Measurements from ENCODE around the gene CASKIN1. TPM values are rescaled to one million over a fixed set of nuclear protein-coding genes. Genes with fewer than 3 reads are reported as not detected.

Gene CASKIN1
- total and polyA plus RNA-seq, 2 donors, result 0.48 to 0.69 TPM

DNA sequence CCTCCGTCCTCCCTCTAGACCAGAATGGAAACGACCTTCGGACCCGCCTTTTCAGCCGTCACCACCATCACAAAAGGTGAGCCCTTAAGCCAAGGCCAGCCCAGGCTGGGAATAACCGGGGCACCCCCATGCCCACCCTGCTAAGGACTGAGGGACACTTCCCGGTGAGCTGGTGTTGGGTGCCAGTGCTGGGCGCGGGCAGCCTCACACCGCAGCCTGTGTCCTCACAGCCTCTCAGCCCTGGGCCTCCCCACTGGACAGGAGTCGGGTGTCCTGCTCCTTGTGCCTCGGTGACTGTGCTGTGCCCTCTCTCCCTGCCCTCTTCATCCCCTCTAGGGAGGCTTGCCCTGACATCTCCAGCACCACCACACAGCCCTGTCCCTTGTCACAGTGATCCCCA, 30.5 kb downstream of the CASKIN1 start:
- Histone ChIP-seq H3K36me3 (ENCODE audit: insufficient read depth) (peaks cover 5% of the 10 kb centered on the region), H3K27ac (ENCODE audit: low read depth) (no peak overlapping the region), H3K4me3 (ENCODE audit: low read depth, low read length) (no peak overlapping the region), H3K4me1 (ENCODE audit: insufficient read depth) (no peaks in the 10 kb centered on the region)
- DNase-seq (ENCODE audit: extremely low spot score), result no peak
- 91% methylated on average over 12 of the region's 12 CpGs for WGBS

DNA sequence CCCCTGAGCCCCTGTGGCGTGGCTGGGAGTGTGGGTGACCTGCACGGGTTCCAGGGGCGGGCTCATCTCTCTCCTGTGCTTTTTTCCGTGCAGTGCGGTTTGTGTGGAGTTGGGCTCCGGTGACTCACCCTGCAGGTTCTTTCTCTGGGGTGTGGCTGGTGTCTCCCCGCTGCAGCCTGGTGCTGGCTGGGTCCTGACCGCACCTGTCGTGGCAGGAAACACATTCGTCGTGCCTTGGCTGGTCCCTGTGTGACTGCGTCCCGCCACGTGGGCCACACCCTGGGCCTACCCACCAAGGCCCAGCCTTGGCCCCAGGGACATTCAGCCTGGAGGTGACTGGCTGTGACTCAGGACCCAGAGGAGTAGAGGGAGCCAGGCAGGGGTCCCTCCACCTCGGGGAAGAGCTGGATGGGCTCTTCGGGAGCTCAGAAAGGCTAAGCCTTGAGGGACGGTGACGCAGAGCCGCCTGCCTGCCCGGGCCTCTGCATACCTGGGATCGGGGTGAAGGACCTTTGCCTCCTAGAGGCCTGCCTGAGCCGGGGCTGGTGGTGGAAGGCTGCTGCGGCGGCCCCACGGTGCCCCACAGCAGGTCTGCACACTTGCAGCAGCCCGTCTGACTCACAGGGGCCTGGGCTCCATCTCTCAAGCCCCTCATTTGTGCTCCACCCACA, 33.1 kb downstream of the CASKIN1 start:
- H3K27ac ChIP-seq (ENCODE audit: low read depth), result peak overlapping the region; percentile 83
- no peak overlapping the region for H3K4me3 ChIP-seq (ENCODE audit: low read depth, low read length)
- DNase-seq (ENCODE audit: extremely low spot score), result no peak
- 88% methylated on average over 26 of the region's 26 CpGs for WGBS
- no peaks in the 10 kb centered on the region for H3K4me1 ChIP-seq (ENCODE audit: insufficient read depth)
- H3K36me3 ChIP-seq (ENCODE audit: insufficient read depth), result peaks cover 5% of the 10 kb centered on the region

DNA sequence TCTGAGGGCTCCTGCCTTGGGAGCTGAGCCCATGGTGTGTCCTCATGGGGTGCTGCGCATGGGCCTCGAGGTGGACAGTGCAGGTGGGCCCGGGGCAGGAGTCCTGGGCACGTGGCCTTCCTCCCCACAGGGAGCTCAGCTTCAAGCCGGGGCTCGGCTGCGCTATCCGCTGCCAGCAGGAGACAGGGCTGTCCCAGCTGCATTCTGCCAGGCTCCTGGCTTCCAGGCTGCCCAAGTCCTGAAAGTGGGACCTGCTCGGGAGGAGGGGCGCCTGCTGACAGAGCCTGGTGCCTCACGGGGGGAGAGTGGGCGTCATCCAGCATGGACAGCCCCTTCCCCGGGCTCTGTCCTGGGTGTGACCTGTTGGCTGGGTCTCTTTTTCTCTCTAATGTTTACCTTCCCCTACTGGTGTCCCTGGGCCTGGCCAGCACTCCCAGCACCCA, 33.7 kb downstream of the CASKIN1 start:
- DNase-seq (ENCODE audit: extremely low spot score), result no peak
- peak overlapping the region; percentile 79 for H3K27ac ChIP-seq (ENCODE audit: low read depth)

DNA sequence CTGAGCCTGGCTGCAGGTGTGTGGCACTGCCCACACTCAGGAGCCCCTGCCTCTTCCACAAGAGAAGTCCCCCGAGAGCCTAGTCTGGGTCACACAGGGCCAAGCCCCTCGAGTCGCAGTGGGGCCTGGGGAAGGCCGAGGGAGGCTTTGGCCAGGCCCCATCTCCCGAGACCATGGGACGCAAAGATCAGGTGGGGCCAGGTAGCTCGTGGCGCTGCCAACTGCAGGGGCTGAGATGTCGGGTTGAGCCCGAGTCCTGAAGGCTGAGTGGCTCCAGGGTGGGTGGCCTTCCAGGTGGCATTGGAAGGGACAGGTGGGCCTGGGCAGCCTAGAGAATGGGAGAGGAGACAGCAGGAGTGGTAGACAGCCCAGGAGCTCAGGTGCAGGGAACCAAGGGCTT, 34.5 kb downstream of the CASKIN1 start:
- no peak overlapping the region for H3K27ac ChIP-seq (ENCODE audit: low read depth)
- H3K36me3 ChIP-seq (ENCODE audit: insufficient read depth), result peaks cover 5% of the 10 kb centered on the region
- DNase-seq (ENCODE audit: extremely low spot score), result no peak
- no peak overlapping the region for H3K4me3 ChIP-seq (ENCODE audit: low read depth, low read length)
- WGBS, result 91% methylated on average over 10 of the region's 10 CpGs
- peaks cover 3% of the 10 kb centered on the region for H3K4me1 ChIP-seq (ENCODE audit: insufficient read depth)

More for the DNA sequence above, 33.7 kb downstream of the CASKIN1 start:
- H3K36me3 ChIP-seq (ENCODE audit: insufficient read depth), result peaks cover 5% of the 10 kb centered on the region
- peaks cover under 1% of the 10 kb centered on the region for H3K4me1 ChIP-seq (ENCODE audit: insufficient read depth)
- 80% methylated on average over 13 of the region's 13 CpGs for WGBS
- no peak overlapping the region for H3K4me3 ChIP-seq (ENCODE audit: low read depth, low read length)

DNA sequence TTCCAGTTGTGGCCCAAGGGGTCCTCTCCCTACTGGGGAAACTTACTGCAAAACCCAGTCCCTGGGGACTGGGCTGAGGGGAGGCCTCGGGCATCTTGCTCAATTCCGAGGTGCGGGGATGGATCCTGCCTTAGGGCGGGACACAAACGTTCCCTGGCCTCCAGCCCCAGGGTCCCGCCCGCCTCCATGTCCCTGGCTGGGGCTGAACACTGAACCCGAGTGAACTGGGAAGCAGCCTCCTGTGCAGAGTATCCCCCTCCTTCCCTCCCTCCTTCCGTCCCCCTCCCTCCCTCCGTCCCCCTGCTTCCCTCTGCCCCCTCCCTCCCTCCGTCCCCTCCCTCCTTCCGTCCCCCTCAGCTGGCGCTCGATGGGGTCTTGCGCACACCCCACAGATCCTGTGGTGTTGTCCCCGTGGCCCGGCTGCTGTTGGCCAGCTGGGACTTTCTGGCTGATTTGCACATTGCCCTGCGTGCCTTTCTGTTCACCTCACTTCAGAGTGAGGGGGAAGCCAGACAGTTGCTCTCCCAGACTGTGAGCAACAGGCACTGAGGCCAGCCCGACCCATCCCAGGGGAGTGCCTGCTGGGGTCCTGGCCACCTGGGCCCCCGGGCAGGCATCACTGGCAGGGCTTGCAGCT, 35.4 kb downstream of the CASKIN1 start:
- 44% methylated on average over 20 of the region's 20 CpGs for WGBS
- Histone ChIP-seq H3K27ac (ENCODE audit: low read depth) (peak overlapping the region; percentile 66), H3K4me1 (ENCODE audit: insufficient read depth) (peaks cover 5% of the 10 kb centered on the region), H3K4me3 (ENCODE audit: low read depth, low read length) (no peak overlapping the region), H3K36me3 (ENCODE audit: insufficient read depth) (peaks cover 5% of the 10 kb centered on the region)
- no peak for DNase-seq (ENCODE audit: extremely low spot score)

DNA sequence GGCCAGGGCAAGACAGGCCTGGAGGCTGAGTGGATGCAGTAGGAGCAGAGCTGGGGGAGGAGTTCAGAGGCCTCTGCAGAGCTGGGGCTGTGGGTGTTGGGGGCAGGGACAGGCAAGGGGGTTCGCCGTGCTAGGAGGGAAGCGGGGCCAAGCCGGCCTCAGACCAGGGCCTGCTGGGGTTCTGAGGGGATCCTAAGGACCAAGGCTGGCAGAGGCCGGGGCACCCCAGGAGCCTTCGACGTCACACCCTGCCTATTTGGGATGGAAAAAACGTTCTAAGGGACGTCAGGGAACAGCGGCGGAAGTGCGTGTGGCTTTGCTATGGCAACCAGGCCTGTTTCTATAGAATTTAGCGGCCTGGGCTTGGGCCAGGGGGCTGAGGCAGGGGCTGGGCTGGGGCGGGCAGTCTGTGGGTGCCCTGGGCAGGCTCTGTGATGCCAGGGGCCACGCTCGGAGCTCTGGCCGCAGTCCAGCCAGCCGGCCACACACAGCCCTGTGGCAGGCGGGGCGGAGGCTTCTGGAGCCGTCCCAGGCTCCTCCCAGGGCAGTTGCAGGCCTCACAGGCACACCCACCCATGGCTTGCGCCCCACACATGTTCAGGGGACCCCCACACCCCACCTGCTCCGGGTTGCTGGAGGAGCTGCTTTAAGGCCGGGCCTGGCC, 37.1 kb downstream of the CASKIN1 start:
- DNase-seq (ENCODE audit: extremely low spot score), result no peak
- Histone ChIP-seq H3K4me1 (ENCODE audit: insufficient read depth) (peaks cover 5% of the 10 kb centered on the region), H3K4me3 (ENCODE audit: low read depth, low read length) (peak overlapping the region; percentile 14), H3K27ac (ENCODE audit: low read depth) (peak overlapping the region; percentile 30), H3K36me3 (ENCODE audit: insufficient read depth) (no peaks in the 10 kb centered on the region)
- WGBS, result 19% methylated on average over 24 of the region's 24 CpGs

DNA sequence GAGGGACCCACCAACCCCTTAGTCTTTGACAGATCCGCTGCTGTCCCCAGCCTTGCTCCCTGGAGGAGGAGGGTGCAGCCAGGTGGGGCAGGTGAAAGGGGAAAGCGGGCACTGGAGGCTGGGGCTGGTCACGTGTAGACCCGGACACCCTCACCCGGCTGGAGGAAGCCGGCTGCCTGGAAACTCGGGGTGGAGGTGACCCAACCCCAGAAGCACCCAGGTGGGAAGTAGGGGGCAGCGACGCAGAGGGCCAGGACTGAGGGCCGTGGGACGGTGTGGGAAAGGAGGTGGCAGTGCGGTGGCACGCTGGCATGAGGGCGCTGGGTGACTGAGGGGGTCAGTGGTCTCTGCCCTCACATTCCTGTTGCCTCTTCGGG, 38.2 kb downstream of the CASKIN1 start:
- Histone ChIP-seq H3K4me3 (ENCODE audit: low read depth, low read length) (no peak overlapping the region), H3K4me1 (ENCODE audit: insufficient read depth) (peaks cover 5% of the 10 kb centered on the region), H3K27ac (ENCODE audit: low read depth) (no peak overlapping the region), H3K36me3 (ENCODE audit: insufficient read depth) (no peaks in the 10 kb centered on the region)
- WGBS, result 80% methylated on average over 15 of the region's 15 CpGs
- DNase-seq (ENCODE audit: extremely low spot score), result no peak

DNA sequence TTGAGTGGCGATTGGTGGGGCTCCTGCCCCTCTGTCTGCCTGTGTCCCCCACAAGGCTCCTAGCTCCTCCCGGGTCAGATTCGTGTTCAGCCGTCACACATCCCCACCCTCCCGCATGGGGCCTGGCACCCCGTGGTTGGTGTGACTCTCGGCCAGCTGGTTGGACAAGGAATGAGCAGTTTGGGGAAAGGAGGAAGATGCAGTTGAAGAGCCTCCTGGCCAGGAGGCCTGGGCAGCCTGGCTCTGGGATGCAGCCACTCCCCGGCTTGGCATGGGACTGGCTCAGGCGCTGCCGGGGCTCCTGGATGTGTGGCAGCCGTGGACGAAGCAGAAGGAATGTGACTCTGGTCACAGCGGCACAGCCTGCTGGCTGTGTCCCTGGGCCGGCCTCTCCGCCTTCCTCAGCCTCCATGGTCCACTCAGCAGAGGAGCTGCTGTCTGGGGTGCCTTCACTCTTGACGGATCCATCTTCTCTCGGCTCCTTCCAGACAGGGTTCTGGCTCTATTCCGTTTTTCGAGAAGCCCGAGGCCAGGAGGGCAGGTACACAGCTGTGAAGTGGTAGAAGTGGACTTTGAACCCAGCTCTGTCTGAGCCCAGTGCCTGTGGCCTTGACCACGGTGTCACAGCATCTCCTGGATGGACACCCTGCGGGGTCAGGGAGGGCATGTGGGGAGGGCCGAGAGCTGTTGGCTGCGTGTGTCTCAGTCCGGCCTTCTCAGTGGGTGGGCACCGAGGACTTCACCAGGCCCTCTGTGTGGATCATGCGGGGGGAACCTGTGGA, 38.7 kb downstream of the CASKIN1 start:
- DNase-seq (ENCODE audit: extremely low spot score), result no peak
- peaks cover 7% of the 10 kb centered on the region for H3K4me1 ChIP-seq (ENCODE audit: insufficient read depth)
- 82% methylated on average over 27 of the region's 27 CpGs for WGBS
- no peak overlapping the region for H3K27ac ChIP-seq (ENCODE audit: low read depth)
- H3K4me3 ChIP-seq (ENCODE audit: low read depth, low read length), result no peak overlapping the region
- H3K36me3 ChIP-seq (ENCODE audit: insufficient read depth), result no peaks in the 10 kb centered on the region

DNA sequence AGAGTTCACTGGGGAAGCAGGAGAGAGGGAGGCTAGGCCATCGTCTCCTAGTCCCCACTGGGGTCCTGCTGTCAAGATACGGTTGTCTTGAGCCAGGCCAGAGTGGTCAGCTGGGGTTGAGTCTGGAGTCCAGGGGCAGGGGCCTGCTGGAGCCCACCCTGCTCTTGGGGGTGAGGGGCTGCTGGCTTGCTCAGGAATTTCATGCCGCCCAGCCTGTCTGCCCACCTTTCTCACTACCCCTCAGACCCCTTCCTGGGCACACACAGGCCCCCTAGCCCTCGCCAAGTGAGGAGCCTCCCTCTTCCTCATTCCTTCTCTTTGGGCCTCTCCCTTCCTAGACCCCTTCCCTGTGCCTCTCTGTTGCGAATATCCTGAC, 39.6 kb downstream of the CASKIN1 start:
- H3K4me3 ChIP-seq (ENCODE audit: low read depth, low read length), result no peak overlapping the region
- H3K27ac ChIP-seq (ENCODE audit: low read depth), result no peak overlapping the region
- no peaks in the 10 kb centered on the region for H3K36me3 ChIP-seq (ENCODE audit: insufficient read depth)
- DNase-seq (ENCODE audit: extremely low spot score), result no peak
- H3K4me1 ChIP-seq (ENCODE audit: insufficient read depth), result peaks cover 7% of the 10 kb centered on the region
- 55% methylated on average over 5 of the region's 5 CpGs for WGBS

DNA sequence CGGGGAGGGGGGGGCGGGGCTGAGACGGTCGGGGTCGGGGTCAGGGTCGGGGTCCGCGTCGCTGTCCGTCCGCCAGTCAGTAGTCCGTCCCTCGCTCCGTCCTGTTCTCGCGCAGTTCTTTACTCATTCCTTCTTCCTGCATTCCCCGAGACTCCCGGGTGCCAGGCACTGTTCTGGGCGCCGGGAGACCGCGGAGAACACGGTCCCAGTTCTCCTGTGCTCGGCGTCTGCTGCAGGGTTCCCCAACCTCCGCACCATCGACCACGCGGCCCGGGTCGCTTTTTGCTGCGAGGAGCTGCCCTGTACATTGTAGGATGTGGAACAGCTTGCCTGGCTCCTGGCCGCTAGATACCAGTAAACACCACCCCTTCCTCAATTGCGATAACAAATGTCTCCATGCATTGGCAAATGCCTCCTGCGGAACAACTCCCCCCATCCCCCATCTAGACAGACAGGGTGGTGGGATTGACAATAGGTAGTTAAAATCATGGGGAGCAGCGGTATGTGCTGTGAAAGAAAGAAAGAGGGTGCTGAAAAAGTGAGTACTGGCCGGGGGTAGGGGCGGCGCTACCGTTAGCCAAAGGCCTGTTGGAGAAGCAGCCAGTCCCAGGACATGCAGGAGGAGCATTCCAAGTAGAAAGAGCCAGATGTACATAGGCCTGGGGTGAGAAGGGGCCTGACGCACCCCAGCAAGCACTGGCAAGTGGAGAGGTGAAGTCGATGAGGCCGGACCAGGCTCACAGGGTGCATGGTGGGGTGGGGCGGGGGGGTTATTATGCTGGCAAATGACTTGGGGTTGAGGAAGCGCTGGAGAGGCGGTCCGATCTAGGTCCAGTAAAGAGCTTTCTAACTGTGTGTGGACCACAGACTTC, 40.2 kb downstream of the CASKIN1 start:
- no peak for DNase-seq (ENCODE audit: extremely low spot score)
- Histone ChIP-seq H3K4me3 (ENCODE audit: low read depth, low read length) (peak overlapping the region; percentile 63), H3K4me1 (ENCODE audit: insufficient read depth) (peaks cover 7% of the 10 kb centered on the region), H3K36me3 (ENCODE audit: insufficient read depth) (no peaks in the 10 kb centered on the region), H3K27ac (ENCODE audit: low read depth) (no peak overlapping the region)
- 4% methylated on average over 44 of the region's 47 CpGs for WGBS

DNA sequence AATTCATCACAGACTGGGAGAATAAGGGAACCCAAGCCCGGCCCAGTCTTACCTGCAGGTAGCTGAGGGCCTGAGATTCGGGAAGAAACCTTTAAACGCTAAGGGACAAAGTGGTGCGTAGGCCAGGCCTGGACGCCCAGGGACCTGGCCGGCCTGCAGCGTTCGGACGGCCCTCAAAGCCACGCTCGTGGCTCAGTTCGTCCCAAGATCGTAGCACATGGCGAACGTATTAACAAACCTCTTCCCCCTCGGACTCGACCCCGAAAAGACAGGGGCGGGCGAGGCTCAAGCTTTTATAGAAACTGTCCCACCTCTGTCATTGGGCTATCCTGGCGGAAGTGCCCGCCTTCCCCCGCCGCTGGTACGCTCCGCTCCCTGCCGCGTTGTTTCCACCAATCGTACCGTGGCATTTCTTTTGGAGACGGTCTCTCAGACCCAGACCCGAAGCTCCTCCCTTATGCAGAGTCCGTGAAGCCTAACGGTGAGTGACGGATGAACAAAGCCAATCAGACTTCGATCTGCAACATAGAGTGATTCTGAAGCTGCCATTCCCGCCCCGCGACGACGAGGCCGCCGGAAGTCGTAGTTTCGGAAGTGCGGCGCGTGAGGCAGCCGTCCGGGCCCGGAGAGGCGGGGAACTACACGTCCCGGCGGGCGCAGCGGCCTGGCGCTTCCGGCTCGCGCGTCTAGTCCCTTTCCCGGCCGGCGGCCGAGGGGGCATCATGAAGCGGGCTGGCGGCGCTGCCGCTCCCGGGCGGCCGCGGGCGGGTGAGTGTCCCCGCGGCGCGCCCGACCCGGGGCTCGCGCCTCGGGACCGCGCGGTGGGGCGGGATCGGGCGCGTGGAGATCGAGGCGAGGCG, 41.1 kb downstream of the CASKIN1 start, which contains the start of gene TRAF7:
Gene TRAF7 (plus strand): TSS at position 692 of the 860 bp plus-strand sequence. CDS start 8,139 bp downstream, outside the sequence.
- WGBS, result under 1% methylated on average over 93 of the region's 94 CpGs

DNA sequence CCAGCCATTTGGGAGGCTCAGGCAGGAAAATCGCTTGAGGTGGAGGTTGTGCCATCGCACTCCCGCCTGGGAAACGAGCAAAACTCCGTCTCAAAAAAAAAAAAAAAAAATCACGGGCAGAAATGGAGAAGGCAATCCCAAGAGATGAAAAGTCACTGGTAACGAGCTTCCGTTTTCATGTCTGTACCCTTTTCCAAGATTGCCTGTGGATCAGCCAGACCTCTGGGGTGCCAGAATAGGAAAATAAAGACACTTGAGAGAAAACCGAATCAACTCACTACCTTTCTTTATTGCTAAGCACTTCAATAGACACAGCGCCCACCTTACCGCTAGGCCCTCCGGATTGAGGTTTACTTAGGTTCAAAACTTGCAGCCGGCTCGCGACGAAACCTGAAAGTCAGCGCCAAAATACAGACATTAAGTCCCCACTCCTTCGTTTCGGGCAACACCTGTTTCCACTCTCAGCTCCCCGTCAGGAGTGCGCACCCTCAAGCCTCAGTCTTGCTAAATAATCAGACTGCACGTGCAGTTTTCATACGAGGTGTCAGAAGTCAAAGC, 41.8 kb downstream of the CASKIN1 start:
- 3% methylated on average over 23 of the region's 23 CpGs for WGBS
- Histone ChIP-seq H3K4me1 (ENCODE audit: insufficient read depth) (peaks cover 7% of the 10 kb centered on the region), H3K27ac (ENCODE audit: low read depth) (peak overlapping the region; percentile 33), H3K36me3 (ENCODE audit: insufficient read depth) (no peaks in the 10 kb centered on the region), H3K4me3 (ENCODE audit: low read depth, low read length) (peak overlapping the region; percentile 56)
- DNase-seq (ENCODE audit: extremely low spot score), result no peak

More for the DNA sequence above, 41.1 kb downstream of the CASKIN1 start, which contains the start of gene TRAF7:
- Histone ChIP-seq H3K4me1 (ENCODE audit: insufficient read depth) (peaks cover 7% of the 10 kb centered on the region), H3K4me3 (ENCODE audit: low read depth, low read length) (peak within 1 kb of the TSS; percentile 63), H3K36me3 (ENCODE audit: insufficient read depth) (no peaks in the 10 kb centered on the region), H3K27ac (ENCODE audit: low read depth) (peak within 1 kb of the TSS; percentile 33)
- DNase-seq (ENCODE audit: extremely low spot score), result peak; percentile 100
